Activated naive CD4-positive, alpha-beta T cell treated with anti-CD3 and anti-CD28 coated beads for 36 hours (primary cell): ENCODE data around the gene ABCB9. TPM values are rescaled to one million over a fixed set of nuclear protein-coding genes. Genes with fewer than 3 reads are reported as not detected.

Source experiments
- CTCF ChIA-PET: fragments of 350-600 bp; sonication (Branson Sonifier 250); formaldehyde crosslinking; loops from one replicate; lab custom pipeline; 2021; ENCODE audit warnings: antibody characterized with exemption; lab: Charles Lee
- DNase-seq: peaks from one replicate; pipeline ENCODE4 v3.0.0-alpha.2; 2020
- H3K27ac Mint-ChIP-seq: one replicate; pipeline ENCODE4 v1.8.0; 2021; ENCODE audit warnings: mild to moderate bottlenecking, mixed read lengths
- H3K27me3 Mint-ChIP-seq: one replicate; pipeline ENCODE4 v1.8.0; 2021; ENCODE audit warnings: low read depth, mixed read lengths
- H3K36me3 Mint-ChIP-seq: one replicate; pipeline ENCODE4 v1.8.0; 2021; ENCODE audit warnings: low read depth, mixed read lengths
- H3K4me1 Mint-ChIP-seq: one replicate; pipeline ENCODE4 v1.8.0; 2021; ENCODE audit warnings: low read depth, mixed read lengths
- H3K4me3 Mint-ChIP-seq: one replicate; pipeline ENCODE4 v1.8.0; 2021; ENCODE audit warnings: mild to moderate bottlenecking, moderate library complexity, mixed read lengths
- H3K9me3 Mint-ChIP-seq: one replicate; pipeline ENCODE4 v1.8.0; 2021; ENCODE audit warnings: mixed read lengths
- intact Hi-C: fragments of 100-400 bp; cut with micrococcal nuclease; formaldehyde crosslinking; loops from one replicate; pipeline ENCODE4 v1.15.1; 2023
- total RNA-seq, 2 experiments: library from RNA; stranded (reverse); gene quantifications; one replicate each; pipeline ENCODE4 v1.2.3, GENCODE V29; 2021

The ABCB9 gene
- total RNA-seq, 2 experiments from 2014 or later = 5.1 to 5.9 TPM

DNA sequence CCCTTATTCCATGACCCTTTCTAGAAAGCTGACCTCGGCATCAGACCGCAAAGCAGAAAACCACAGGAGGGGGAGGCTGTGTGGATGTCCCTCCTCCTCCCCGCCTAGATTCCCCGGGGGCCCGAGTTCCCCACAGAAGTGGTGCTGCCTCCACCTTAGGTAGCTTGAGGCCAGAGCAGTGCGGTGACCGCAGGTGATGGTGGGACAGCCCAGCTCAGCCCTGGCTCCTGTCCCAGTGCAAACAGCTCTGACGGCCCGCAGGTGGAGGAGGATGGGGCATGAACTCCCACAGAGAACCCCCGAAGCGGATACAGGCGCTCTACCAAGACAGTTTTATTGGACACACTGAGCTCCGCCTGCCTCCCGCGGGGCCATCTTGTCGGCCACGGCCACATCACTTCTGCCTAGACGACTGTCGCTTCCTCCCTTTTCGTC lies 33.7 kb upstream of the ABCB9 start:
- no peaks in the 10 kb centered on the region for H3K9me3 Mint-ChIP-seq
- no peak overlapping the region for H3K4me3 Mint-ChIP-seq
- intact Hi-C loops = no loop called here
- no peak overlapping the region for H3K27ac Mint-ChIP-seq
- CTCF ChIA-PET = no interaction called here
- peaks cover 2% of the 10 kb centered on the region for H3K36me3 Mint-ChIP-seq
- H3K4me1 Mint-ChIP-seq = no peaks in the 10 kb centered on the region
- no peaks in the 10 kb centered on the region for H3K27me3 Mint-ChIP-seq
- DNase-seq = no peak

DNA sequence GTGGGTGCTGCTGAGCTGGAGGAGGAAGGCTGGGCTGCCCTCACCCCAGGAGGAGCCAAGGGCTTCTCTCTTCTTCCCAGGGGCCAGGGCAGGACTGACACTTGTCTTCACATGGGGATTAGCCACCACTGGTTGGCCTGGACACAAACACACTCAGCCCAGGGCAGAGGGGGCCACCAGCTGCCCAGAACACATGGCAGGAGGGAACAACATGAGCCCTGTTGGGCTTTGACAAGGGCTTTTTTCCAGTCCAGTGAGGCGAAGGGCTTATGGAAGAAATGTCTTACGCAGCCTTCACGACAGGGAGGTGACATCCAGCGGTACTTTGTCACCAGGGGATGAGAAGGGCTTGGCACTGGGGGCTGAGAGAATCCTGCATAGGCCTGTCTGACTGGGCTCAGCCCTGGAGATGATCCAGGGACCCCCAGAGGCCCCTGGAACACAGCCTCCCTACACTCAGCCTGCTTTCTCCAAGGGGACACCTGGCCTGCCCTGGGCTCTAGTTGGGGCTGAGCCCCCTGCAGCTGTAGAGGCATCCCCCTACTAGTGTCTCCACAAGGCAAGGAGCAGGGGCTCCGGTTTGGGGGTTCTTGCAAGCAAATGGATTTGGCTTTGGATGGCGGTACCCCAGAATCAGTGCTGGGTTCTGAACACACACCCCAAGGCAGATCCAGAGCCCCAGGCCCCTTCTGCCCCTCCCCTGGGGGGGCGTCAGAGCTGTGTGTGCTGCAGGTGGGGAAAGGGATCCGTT lies 33.1 kb upstream of the ABCB9 start:
- H3K27ac Mint-ChIP-seq = no peak overlapping the region

DNA sequence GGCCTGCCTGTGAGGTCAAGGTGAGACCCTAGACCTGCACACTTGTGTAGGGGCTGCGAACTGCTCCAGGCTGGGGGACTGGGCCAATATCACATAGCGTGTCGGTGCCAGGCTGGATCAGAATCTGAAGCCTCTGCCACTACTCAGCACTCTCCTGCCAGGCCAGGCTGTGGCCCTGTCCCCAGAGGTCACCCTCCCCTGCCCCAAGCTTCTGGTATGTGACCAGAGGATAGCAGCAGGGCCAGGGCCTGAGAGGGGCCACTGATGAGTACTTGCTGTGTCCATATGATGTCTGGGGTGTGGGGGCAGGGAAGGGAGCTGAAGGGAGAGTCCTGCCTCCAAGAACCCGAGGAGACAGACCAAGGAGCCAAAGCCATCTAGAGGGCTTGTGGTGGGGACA lies 32.1 kb upstream of the ABCB9 start:
- CTCF ChIA-PET = interaction anchor here (0.6 kb wide), 1 partner anchor 137 kb away, joined by 3 read pairs; no protein-coding TSS in a partner anchor
- H3K4me3 Mint-ChIP-seq = no peak overlapping the region
- H3K4me1 Mint-ChIP-seq = no peaks in the 10 kb centered on the region
- H3K27ac Mint-ChIP-seq = no peak overlapping the region
- no peaks in the 10 kb centered on the region for H3K9me3 Mint-ChIP-seq
- no peaks in the 10 kb centered on the region for H3K36me3 Mint-ChIP-seq
- intact Hi-C loops = no loop called here
- H3K27me3 Mint-ChIP-seq = no peaks in the 10 kb centered on the region
- no peak for DNase-seq

More for the DNA sequence above, 33.1 kb upstream of the ABCB9 start:
- peaks cover 1% of the 10 kb centered on the region for H3K36me3 Mint-ChIP-seq
- no peak for DNase-seq
- no peaks in the 10 kb centered on the region for H3K4me1 Mint-ChIP-seq
- intact Hi-C loops = no loop called here
- CTCF ChIA-PET = no interaction called here
- H3K4me3 Mint-ChIP-seq = no peak overlapping the region
- H3K27me3 Mint-ChIP-seq = no peaks in the 10 kb centered on the region
- no peaks in the 10 kb centered on the region for H3K9me3 Mint-ChIP-seq

DNA sequence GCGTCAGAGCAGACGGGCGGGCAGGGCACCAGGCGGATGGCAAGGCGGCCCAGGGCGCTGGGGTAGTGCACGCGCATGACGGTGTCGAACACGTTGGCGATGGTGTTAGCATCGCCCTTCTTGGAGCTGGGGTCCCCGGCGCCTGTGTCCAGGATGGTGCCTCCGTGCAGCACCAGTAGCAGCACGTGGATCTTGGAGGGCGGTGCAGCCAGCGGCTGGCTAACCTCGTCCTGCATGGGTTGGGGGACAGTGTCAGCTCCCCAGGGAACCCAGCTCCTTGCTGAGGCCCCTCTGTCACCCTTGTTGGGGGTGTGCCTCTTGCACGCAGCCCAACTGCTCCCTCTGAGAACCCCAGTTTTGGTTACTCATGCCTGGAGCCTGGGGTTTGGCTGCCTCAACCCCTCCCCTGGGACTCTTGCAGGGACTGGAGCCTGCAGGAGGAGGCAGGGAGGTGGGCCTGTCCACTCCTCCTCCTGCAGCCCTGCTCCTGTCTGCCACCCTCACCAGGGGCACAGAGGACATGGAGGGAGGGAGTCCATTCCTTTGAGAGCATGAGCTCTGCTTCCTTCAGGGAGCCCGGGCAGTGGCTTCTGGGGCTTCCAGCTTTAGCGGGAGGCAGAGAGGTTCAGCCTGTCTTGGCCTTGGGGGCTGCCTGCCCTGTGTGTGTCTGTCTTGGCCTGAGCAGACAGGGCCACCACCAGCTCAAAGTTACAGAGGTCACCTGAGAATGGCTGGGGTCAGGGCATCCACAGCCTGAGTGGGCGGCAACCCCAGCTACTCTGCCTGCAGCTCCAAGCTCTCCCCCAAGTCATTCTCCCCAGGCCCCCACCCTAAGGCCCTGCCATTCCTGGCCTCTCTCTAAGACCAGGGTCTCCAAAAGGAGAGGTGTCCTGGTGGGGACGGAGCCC lies 31.3 kb upstream of the ABCB9 start:
- Mint-ChIP-seq H3K9me3 (no peaks in the 10 kb centered on the region), H3K27me3 (no peaks in the 10 kb centered on the region), H3K4me1 (no peaks in the 10 kb centered on the region), H3K4me3 (no peak overlapping the region), H3K27ac (no peak overlapping the region), H3K36me3 (no peaks in the 10 kb centered on the region)
- intact Hi-C loops = no loop called here
- no peak for DNase-seq
- CTCF ChIA-PET = interaction anchor here (0.6 kb wide), 1 partner anchor 138 kb away, joined by 3 read pairs; no protein-coding TSS in a partner anchor

DNA sequence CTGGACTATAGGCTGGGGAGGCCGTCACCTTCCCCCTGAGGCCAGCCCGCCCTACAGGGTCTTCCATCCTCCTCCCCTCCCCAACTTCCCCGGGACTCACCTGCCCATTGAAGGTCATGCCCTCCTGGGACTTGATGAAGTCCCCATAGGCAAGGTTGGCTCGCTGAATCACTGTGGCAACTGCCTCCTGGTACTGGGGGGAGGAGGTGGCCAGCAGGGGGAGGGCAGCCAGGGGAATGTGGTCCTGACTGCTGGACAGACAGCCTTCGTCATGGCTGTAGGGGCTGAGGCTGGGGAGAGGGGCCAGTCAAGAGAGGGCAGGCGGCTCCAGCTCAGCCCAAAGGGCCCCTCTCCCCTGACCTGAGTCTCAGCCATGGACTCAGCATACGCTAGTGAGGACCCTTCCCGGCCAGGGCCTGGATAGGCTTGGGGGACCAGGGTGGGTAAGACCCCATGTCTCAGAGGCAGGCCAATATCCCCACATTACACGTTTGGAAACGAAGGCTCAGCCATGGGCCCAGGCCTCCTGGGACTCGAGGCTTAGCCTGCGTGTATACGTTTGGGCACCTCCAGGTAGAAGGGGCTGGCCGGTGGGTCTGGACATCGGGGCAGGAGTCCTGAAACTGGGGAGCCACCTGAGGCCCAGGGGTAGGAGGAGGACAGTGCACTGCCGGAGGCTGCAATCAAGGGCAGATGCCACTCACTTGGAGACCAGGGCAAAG lies 30.5 kb upstream of the ABCB9 start:
- intact Hi-C loops = no loop called here
- Mint-ChIP-seq H3K27me3 (no peaks in the 10 kb centered on the region), H3K36me3 (no peaks in the 10 kb centered on the region), H3K4me1 (no peaks in the 10 kb centered on the region), H3K27ac (no peak overlapping the region), H3K9me3 (no peaks in the 10 kb centered on the region), H3K4me3 (no peak overlapping the region)
- CTCF ChIA-PET = no interaction called here
- DNase-seq = no peak

DNA sequence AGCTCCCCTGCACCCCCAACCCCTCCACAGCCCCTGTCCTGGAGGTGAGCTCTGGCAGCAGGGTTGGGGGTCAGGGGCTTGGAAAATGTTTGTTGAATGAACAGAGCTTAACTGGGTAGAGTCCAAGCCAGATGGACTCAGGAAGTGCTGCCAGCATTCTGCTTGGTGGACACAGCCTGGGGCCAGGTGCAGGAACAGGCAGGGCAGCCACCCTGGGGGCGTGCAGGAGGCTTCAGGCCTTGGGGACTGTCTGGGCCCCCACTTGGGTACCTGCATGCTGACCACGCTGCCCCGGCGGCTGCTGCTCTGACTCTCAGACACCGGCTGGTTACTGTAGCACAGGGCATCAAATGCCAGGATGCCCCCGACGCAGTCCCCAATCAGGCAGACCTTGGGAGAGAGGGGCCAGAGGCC lies 29.9 kb upstream of the ABCB9 start:
- no peak overlapping the region for H3K27ac Mint-ChIP-seq
- H3K27me3 Mint-ChIP-seq = no peaks in the 10 kb centered on the region
- no peak for DNase-seq
- CTCF ChIA-PET = no interaction called here
- no peaks in the 10 kb centered on the region for H3K36me3 Mint-ChIP-seq
- no peaks in the 10 kb centered on the region for H3K4me1 Mint-ChIP-seq
- no peaks in the 10 kb centered on the region for H3K9me3 Mint-ChIP-seq
- intact Hi-C loops = no loop called here
- no peak overlapping the region for H3K4me3 Mint-ChIP-seq

DNA sequence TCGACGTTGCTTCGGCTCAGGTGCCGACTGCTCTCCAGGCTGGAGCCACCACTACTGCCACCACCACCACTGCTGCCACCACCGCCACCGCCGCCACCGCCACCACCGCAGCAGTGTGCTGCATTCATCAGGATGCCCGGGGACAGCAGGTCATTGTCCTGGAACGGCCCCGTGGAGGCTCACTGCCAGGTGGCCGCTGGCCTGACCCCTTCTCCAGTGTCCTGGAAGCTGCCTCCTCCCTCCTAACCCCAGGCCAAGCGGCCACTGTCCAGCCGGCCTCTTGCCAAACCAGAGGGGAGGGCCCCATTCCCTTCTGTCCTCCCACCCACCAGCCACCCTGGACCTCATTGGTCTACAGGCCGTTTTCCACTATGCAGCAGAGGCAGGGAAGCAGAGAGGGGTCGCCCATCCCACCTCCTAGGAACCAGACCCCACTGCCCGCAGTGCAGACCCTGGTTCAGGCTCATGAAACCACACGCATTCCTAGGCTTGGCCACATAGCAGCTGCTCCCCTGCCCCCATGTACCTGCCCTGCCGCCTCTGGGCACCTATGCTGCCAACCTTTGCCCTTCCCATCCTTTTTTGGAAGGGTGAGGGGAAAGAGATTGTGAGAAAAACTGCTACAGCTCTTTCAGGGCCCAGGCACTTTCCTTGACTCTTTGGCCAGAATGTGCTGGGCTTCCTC lies 29.4 kb upstream of the ABCB9 start:
- Mint-ChIP-seq H3K27me3 (no peaks in the 10 kb centered on the region), H3K4me1 (no peaks in the 10 kb centered on the region)
- intact Hi-C loops = no loop called here

DNA sequence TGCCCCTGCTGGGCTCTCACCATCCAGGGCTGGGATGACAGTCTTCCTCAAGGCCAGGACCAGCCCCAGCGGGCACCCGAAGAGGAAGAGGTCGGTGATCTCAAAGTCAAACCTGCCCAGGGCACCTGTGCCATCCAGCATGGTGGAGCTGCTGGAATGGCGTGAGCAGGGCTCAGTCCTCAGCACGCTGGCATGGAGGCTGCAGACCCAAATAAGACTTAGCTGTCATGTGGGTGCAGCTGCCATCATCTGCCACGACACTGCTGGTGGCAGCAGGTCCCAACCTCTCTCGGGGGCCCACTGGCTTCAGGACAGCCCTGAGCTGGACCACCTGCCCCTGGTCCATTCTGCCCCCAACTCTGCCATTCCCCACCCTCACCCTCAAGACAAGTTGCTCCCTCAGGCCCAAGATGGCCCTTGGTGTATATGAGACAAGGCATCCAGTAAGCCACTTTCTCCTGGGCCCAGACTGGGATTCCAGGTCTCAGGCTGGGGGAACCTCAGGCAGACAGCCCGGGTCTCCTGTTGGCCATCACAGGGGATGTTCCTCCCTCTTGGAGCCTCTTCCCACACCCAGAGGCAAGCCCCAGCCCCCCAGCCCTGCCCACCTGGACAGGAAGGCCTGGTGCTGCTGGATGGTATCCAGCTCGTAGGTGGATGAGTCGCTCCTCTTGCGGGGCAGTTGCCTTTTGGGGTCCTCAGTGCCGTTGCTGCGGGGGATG lies 28.7 kb upstream of the ABCB9 start:
- CTCF ChIA-PET = no interaction called here
- no peaks in the 10 kb centered on the region for H3K36me3 Mint-ChIP-seq

More for the DNA sequence above, 29.4 kb upstream of the ABCB9 start:
- H3K27ac Mint-ChIP-seq = no peak overlapping the region
- DNase-seq = no peak
- no peak overlapping the region for H3K4me3 Mint-ChIP-seq
- CTCF ChIA-PET = no interaction called here
- no peaks in the 10 kb centered on the region for H3K36me3 Mint-ChIP-seq
- H3K9me3 Mint-ChIP-seq = no peaks in the 10 kb centered on the region

DNA sequence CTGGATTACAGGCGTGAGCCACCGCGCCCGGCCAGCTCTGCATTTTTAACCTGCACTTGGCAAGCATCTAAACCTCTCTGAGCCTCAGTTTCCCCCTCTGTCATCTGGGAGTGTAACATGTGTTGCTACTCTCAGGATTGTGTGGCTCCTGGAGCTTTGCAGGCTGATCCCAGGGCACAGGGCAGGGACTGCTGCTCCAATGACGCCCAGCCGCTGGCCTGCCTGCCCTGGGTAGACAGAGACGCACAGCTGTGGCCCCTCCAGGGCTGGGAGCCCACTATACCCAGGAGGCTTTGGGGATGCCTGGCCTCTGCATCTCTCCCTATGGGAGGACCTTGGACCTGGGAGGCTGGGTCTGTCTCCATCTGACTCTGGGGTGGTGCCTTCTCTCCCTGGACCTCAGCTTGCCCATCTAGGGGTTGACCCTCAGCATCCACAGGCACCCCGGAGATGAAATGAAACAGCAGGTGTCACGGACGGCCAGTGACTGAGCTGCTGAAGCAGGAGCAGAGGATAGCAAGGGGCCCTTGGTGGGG lies 27.9 kb upstream of the ABCB9 start:
- H3K9me3 Mint-ChIP-seq = no peaks in the 10 kb centered on the region
- no peaks in the 10 kb centered on the region for H3K4me1 Mint-ChIP-seq
- no peak overlapping the region for H3K4me3 Mint-ChIP-seq
- CTCF ChIA-PET = no interaction called here
- no peak for DNase-seq
- H3K27me3 Mint-ChIP-seq = no peaks in the 10 kb centered on the region
- H3K36me3 Mint-ChIP-seq = no peaks in the 10 kb centered on the region
- H3K27ac Mint-ChIP-seq = no peak overlapping the region
- intact Hi-C loops = no loop called here

More for the DNA sequence above, 28.7 kb upstream of the ABCB9 start:
- Mint-ChIP-seq H3K27me3 (no peaks in the 10 kb centered on the region), H3K9me3 (no peaks in the 10 kb centered on the region), H3K27ac (no peak overlapping the region), H3K4me3 (no peak overlapping the region), H3K4me1 (no peaks in the 10 kb centered on the region)
- no peak for DNase-seq
- intact Hi-C loops = no loop called here

DNA sequence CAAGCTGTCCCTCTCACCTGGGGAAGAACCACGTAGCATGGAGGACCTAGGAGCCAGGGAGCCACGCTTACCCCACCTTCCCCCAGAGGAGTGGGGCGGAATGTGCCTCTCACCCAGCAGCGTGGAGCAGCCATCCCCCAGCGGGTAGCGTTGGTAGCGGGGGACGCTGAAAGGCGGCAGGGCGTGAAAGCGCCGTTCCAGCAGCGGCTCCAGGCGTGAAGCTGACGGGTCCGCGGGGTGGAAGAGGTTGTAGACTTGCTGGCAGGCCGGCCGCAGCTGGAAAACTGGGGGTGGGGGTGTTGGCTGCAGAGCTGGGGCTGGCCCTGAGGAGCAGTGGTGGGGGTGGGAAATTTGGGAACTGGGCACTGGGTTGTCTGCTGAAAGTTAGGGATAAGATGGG lies 26.1 kb upstream of the ABCB9 start:
- Mint-ChIP-seq H3K27ac (no peak overlapping the region), H3K9me3 (no peaks in the 10 kb centered on the region), H3K36me3 (no peaks in the 10 kb centered on the region), H3K27me3 (no peaks in the 10 kb centered on the region), H3K4me1 (no peaks in the 10 kb centered on the region), H3K4me3 (no peak overlapping the region)
- CTCF ChIA-PET = no interaction called here
- DNase-seq = no peak
- intact Hi-C loops = no loop called here

DNA sequence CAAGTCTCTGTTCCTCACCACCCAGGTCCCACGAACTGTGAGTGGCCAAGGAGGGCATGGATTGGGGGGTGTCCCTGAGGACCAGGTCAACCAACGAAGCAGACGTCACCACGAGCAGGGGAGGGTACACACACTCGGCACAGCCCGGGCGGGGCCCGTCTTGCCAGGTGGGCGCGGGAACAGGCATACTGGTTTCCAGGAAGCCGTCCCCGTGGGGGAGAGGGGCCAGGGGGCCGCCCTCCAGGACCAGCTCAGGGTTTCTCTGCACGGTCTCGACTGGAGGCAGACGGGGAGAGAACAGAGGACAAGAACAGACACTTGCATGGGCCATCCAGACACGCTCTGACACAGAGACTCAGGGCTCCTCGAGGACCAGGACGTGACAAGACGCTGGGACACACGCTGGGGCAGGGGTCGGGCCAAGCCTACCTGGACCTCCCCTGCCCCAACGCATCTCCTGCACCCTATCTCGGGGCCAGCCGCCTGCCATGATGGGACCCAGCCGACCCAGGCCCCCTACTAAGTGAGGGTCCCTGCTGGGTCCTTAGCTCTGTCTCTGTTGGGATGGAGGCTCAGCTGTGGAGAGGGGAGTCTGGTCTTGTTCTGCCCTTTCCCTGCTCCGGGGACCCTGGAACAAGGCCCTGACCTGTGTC lies 25.5 kb upstream of the ABCB9 start:
- no peaks in the 10 kb centered on the region for H3K4me1 Mint-ChIP-seq
- no peaks in the 10 kb centered on the region for H3K27me3 Mint-ChIP-seq
- no peaks in the 10 kb centered on the region for H3K36me3 Mint-ChIP-seq
- H3K9me3 Mint-ChIP-seq = no peaks in the 10 kb centered on the region
- no peak overlapping the region for H3K4me3 Mint-ChIP-seq
- H3K27ac Mint-ChIP-seq = no peak overlapping the region
- no peak for DNase-seq
- intact Hi-C loops = no loop called here
- CTCF ChIA-PET = no interaction called here
